ENCODE data around the gene CHRM5. TPM values are rescaled to one million over a fixed set of nuclear protein-coding genes. Genes with fewer than 3 reads are reported as not detected.

CHRM5 gene
- polyA plus RNA-seq, 1 donor (not counting 4 experiments of a cell fraction or from before 2014, with no cell fraction given), result 0.01 TPM

GRCh38 chr15:34064438-34064837, 96.1 kb downstream of the CHRM5 start:
- peaks cover 10% of the 10 kb centered on the region for H3K4me1 ChIP-seq (ENCODE audit: control insufficient read depth, extremely low read depth, insufficient read depth, low read length)
- H2AFZ ChIP-seq (ENCODE audit: control insufficient read depth, low read length), result no peak overlapping the region
- peak; percentile 56 for FAIRE-seq
- H3K9ac ChIP-seq (ENCODE audit: control insufficient read depth, extremely low read depth, insufficient read depth, low read length), result no peak overlapping the region
- dilution Hi-C loops (cut with MboI; ENCODE audit: extremely low pct_ligation_motif_present, low sequenced_read_pairs), result no loop called here
- H3K9me3 ChIP-seq (ENCODE audit: control insufficient read depth, low read depth, low read length), result no peaks in the 10 kb centered on the region
- no peak overlapping the region for H3K27ac ChIP-seq (ENCODE audit: control insufficient read depth, insufficient read depth, low read length)
- TF ChIP-seq CTCF (optimal IDR thresholded peaks at IDR 0.05 in 1 of 3, IDR thresholded peaks at IDR 0.05 in 1 of 3, conservative IDR thresholded peaks at IDR 0.05 in 1 of 3; ENCODE audit: extremely low read depth in 1 of 3, insufficient read depth in 2 of 3, low read length in 3 of 3) (no peak), EZH2 (IDR thresholded peaks at IDR 0.05; ENCODE audit: low read length) (no peak)
- no peak for DNase-seq (ENCODE audit: low read depth, low spot score)
- no peak overlapping the region for H3K4me2 ChIP-seq (ENCODE audit: control insufficient read depth, extremely low read depth, insufficient read depth, low read depth, low read length)
- H3K27me3 ChIP-seq (ENCODE audit: control insufficient read depth, extremely low read depth, insufficient read depth, low read length), result no peaks in the 10 kb centered on the region
- no peaks in the 10 kb centered on the region for H3K79me2 ChIP-seq (ENCODE audit: control insufficient read depth, insufficient read depth, low read length)
- H4K20me1 ChIP-seq (ENCODE audit: control insufficient read depth, extremely low read depth, insufficient read depth, low read length), result no peaks in the 10 kb centered on the region
- no peaks in the 10 kb centered on the region for H3K9me1 ChIP-seq (ENCODE audit: control insufficient read depth, extremely low read depth, insufficient read depth, low read length)
- no peak overlapping the region for H3K4me3 ChIP-seq (ENCODE audit: control insufficient read depth in 2 of 3, extremely low read depth in 1 of 3, insufficient read depth in 2 of 3, low read depth in 1 of 3, low read length in 3 of 3)
- no peaks in the 10 kb centered on the region for H3K36me3 ChIP-seq (ENCODE audit: control insufficient read depth in 2 of 2, extremely low read depth in 1 of 2, insufficient read depth in 2 of 2, low read length in 2 of 2)

GRCh38 chr15:34065261-34065660, 97.0 kb downstream of the CHRM5 start:
- H3K9ac ChIP-seq (ENCODE audit: control insufficient read depth, extremely low read depth, insufficient read depth, low read length), result no peak overlapping the region
- TF ChIP-seq CTCF (optimal IDR thresholded peaks at IDR 0.05 in 1 of 3, IDR thresholded peaks at IDR 0.05 in 1 of 3, conservative IDR thresholded peaks at IDR 0.05 in 1 of 3; ENCODE audit: extremely low read depth in 1 of 3, insufficient read depth in 2 of 3, low read length in 3 of 3), result no peak
- TF ChIP-seq EZH2 (IDR thresholded peaks at IDR 0.05; ENCODE audit: low read length), result no peak
- H3K27ac ChIP-seq (ENCODE audit: control insufficient read depth, insufficient read depth, low read length), result no peak overlapping the region
- H3K4me3 ChIP-seq (ENCODE audit: control insufficient read depth in 2 of 3, extremely low read depth in 1 of 3, insufficient read depth in 2 of 3, low read depth in 1 of 3, low read length in 3 of 3), result no peak overlapping the region
- FAIRE-seq (no peak), DNase-seq (ENCODE audit: low read depth, low spot score) (no peak)
- no peaks in the 10 kb centered on the region for H3K9me1 ChIP-seq (ENCODE audit: control insufficient read depth, extremely low read depth, insufficient read depth, low read length)
- H3K79me2 ChIP-seq (ENCODE audit: control insufficient read depth, insufficient read depth, low read length), result no peaks in the 10 kb centered on the region
- H3K27me3 ChIP-seq (ENCODE audit: control insufficient read depth, extremely low read depth, insufficient read depth, low read length), result no peaks in the 10 kb centered on the region
- no peak overlapping the region for H2AFZ ChIP-seq (ENCODE audit: control insufficient read depth, low read length)
- no peaks in the 10 kb centered on the region for H3K36me3 ChIP-seq (ENCODE audit: control insufficient read depth in 2 of 2, extremely low read depth in 1 of 2, insufficient read depth in 2 of 2, low read length in 2 of 2)
- no peak overlapping the region for H3K4me2 ChIP-seq (ENCODE audit: control insufficient read depth, extremely low read depth, insufficient read depth, low read depth, low read length)
- H3K9me3 ChIP-seq (ENCODE audit: control insufficient read depth, low read depth, low read length), result no peaks in the 10 kb centered on the region
- H3K4me1 ChIP-seq (ENCODE audit: control insufficient read depth, extremely low read depth, insufficient read depth, low read length), result peaks cover 10% of the 10 kb centered on the region
- dilution Hi-C loops (cut with MboI; ENCODE audit: extremely low pct_ligation_motif_present, low sequenced_read_pairs), result no loop called here
- no peaks in the 10 kb centered on the region for H4K20me1 ChIP-seq (ENCODE audit: control insufficient read depth, extremely low read depth, insufficient read depth, low read length)
